IMR-90 (cell line): ENCODE results near the gene OR12D3. TPM values are rescaled to one million over a fixed set of nuclear protein-coding genes. Genes with fewer than 3 reads are reported as not detected.

Source experiments
- ATAC-seq: fragments of 200-7000 bp; cut with Tn5 transposase; 2 replicates; pipeline ENCODE4 v1.9.1; 2020; ENCODE audit warnings: low read depth, mild to moderate bottlenecking, moderate library complexity
- BruUV-seq: library from RNA; stranded (reverse); fragments of 400-500 nt; replicated peaks from 2 replicates; lab custom pipeline; 2021; lab: Mats Ljungman, UMichigan
- CTCF ChIA-PET: fragments of 300-600 bp; formaldehyde crosslinking; extraction: SDS; loops from one replicate; lab custom pipeline; 2021; ENCODE audit warnings: antibody characterized with exemption; lab: Yijun Ruan, JAX
- POLR2A ChIA-PET: fragments of 300-600 bp; sonication (Branson Sonifier 250); formaldehyde crosslinking; loops from one replicate; lab custom pipeline; 2022; ENCODE audit warnings: antibody characterized with exemption; ENCODE audit not compliant: unreplicated experiment; lab: Charles Lee
- DNase-seq: peaks from one replicate; pipeline ENCODE4 v3.0.0; 2013
- H2AFZ ChIP-seq: replicated peaks from 2 replicates; pipeline ENCODE3; 2013; ENCODE audit warnings: low read length, mild to moderate bottlenecking; ENCODE audit not compliant: poor library complexity
- H2AK5ac ChIP-seq: 2 replicates; pipeline ENCODE4 v1.6.1; 2013; ENCODE audit warnings: low read depth, low read length, inconsistent platforms
- H2AK9ac ChIP-seq: replicated peaks from 2 replicates; pipeline ENCODE3; 2013; ENCODE audit warnings: mild to moderate bottlenecking, low read depth, low read length, moderate library complexity; ENCODE audit not compliant: poor library complexity
- H2BK120ac ChIP-seq: 2 replicates; pipeline ENCODE4 v1.6.1; 2013; ENCODE audit warnings: low read depth, low read length, inconsistent platforms
- H2BK15ac ChIP-seq: 3 replicates; pipeline ENCODE4 v1.6.1; 2013; ENCODE audit warnings: low read depth, low read length, inconsistent platforms
- H2BK20ac ChIP-seq: 2 replicates; pipeline ENCODE4 v1.6.1; 2013; ENCODE audit warnings: low read depth, mild to moderate bottlenecking, inconsistent platforms, low read length, moderate library complexity
- H2BK5ac ChIP-seq: 2 replicates; pipeline ENCODE4 v1.6.1; 2013; ENCODE audit warnings: mild to moderate bottlenecking, low read depth, low read length, inconsistent platforms; ENCODE audit not compliant: poor library complexity, severe bottlenecking
- H3K14ac ChIP-seq: replicated peaks from 2 replicates; pipeline ENCODE4 v1.6.1; 2013; ENCODE audit warnings: low read depth, low read length, inconsistent platforms
- H3K18ac ChIP-seq: 2 replicates; pipeline ENCODE4 v1.6.1; 2013; ENCODE audit warnings: low read depth, low read length, control low read depth
- H3K23ac ChIP-seq: 2 replicates; pipeline ENCODE4 v1.6.1; 2013; ENCODE audit warnings: low read depth, low read length, inconsistent platforms
- H3K27ac ChIP-seq: 2 replicates; pipeline ENCODE4 v1.5.1; 2013; ENCODE audit warnings: mild to moderate bottlenecking, control low read depth, low read length; ENCODE audit not compliant: insufficient read depth
- H3K27me3 ChIP-seq: 2 replicates; pipeline ENCODE4 v1.6.1; 2013; ENCODE audit warnings: low read length; ENCODE audit not compliant: control insufficient read depth, insufficient read depth
- H3K36me3 ChIP-seq: 2 replicates; pipeline ENCODE4 v1.6.1; 2013; ENCODE audit warnings: low read length, mixed read lengths; ENCODE audit not compliant: control insufficient read depth, insufficient read depth
- H3K4ac ChIP-seq: 2 replicates; pipeline ENCODE4 v1.6.1; 2013; ENCODE audit warnings: low read depth, low read length, inconsistent platforms
- H3K4me1 ChIP-seq: 2 replicates; pipeline ENCODE4 v1.6.1; 2013; ENCODE audit warnings: low read length, mixed read lengths; ENCODE audit not compliant: control insufficient read depth, insufficient read depth
- H3K4me2 ChIP-seq: 2 replicates; pipeline ENCODE4 v1.6.1; 2013; ENCODE audit warnings: low read depth, mild to moderate bottlenecking, control low read depth, low read length, moderate library complexity
- H3K4me3 ChIP-seq: 2 replicates; pipeline ENCODE4 v1.5.1; 2013; ENCODE audit warnings: low read depth, mild to moderate bottlenecking, control low read depth, low read length, moderate library complexity; ENCODE audit not compliant: insufficient read depth
- H3K56ac ChIP-seq: 2 replicates; pipeline ENCODE4 v1.6.1; 2013; ENCODE audit warnings: low read length, inconsistent platforms; ENCODE audit not compliant: insufficient read depth; ENCODE audit errors: extremely low read depth
- H3K79me1 ChIP-seq, 2 experiments: 2 replicates each; pipeline ENCODE4 v1.6.1; 2013; ENCODE audit warnings: low read length in 2 of 2, inconsistent platforms in 1 of 2, low read depth in 1 of 2
- H3K9ac ChIP-seq: 2 replicates; pipeline ENCODE4 v1.6.1; 2013; ENCODE audit warnings: low read depth, low read length, control low read depth
- H3K9me1 ChIP-seq: 2 replicates; pipeline ENCODE4 v1.6.1; 2013; ENCODE audit warnings: low read length, inconsistent platforms; ENCODE audit not compliant: insufficient read depth
- H3K9me3 ChIP-seq: 2 replicates; pipeline ENCODE4 v1.6.1; 2013; ENCODE audit warnings: low read length; ENCODE audit not compliant: control insufficient read depth, insufficient read depth
- H4K20me1 ChIP-seq: 2 replicates; pipeline ENCODE4 v1.6.1; 2013; ENCODE audit warnings: low read length, inconsistent platforms; ENCODE audit not compliant: insufficient read depth
- H4K5ac ChIP-seq: 2 replicates; pipeline ENCODE4 v1.6.1; 2013; ENCODE audit warnings: mild to moderate bottlenecking, low read depth, low read length, control low read depth
- H4K8ac ChIP-seq, 2 experiments: 2 replicates each; pipeline ENCODE4 v1.6.1; 2013; ENCODE audit warnings: low read depth in 2 of 2, low read length in 2 of 2, control low read depth in 1 of 2, inconsistent platforms in 1 of 2
- H4K91ac ChIP-seq: 2 replicates; pipeline ENCODE4 v1.6.1; 2013; ENCODE audit warnings: low read depth, low read length, inconsistent platforms; ENCODE audit not compliant: insufficient read depth
- RFX5 ChIP-seq: IDR thresholded peaks from 2 replicates; pipeline ENCODE4 v1.8.0; 2012; ENCODE audit warnings: low read depth, mild to moderate bottlenecking, low read length, moderate library complexity
- WGBS, 2 experiments: methylation state at CpG; one replicate each; pipeline versions ENCODE4 v1.1.5 to v1.1.7; 2013; ENCODE audit warnings: missing lambda C conversion rate in 2 of 2; ENCODE audit not compliant: insufficient read length in 1 of 2; ENCODE audit errors: extremely low coverage in 2 of 2; 5-methylcytosine and 5-hydroxymethylcytosine counted together
- dilution Hi-C: fragments of 300-500 bp; cut with HindIII; formaldehyde crosslinking; loops from one replicate; pipeline ENCODE4 v1.14.3; 2018; ENCODE audit warnings: low sequenced_read_pairs; ENCODE audit not compliant: unreplicated experiment
- in situ Hi-C: fragments of 300-500 bp; cut with MboI; formaldehyde crosslinking; loops from 3 replicates; pipeline ENCODE4 v1.14.3; 2019; ENCODE audit warnings: low sequenced_read_pairs, inconsistent platforms, mixed read lengths
- intact Hi-C: fragments of 100-400 bp; cut with micrococcal nuclease; formaldehyde crosslinking; loops from 2 replicates; pipeline ENCODE4 v1.10.0; 2022
- polyA plus RNA-seq, 3 experiments: library from polyadenylated mRNA; depleted of rRNA; stranded (reverse); fragments of >200 nt; gene quantifications; 2 replicates each; pipeline ENCODE4 v1.2.3, GENCODE V29; 2012; ENCODE audit warnings: low replicate concordance in 1 of 3
- total RNA-seq: library from RNA; depleted of rRNA; stranded (reverse); fragments of >200 nt; gene quantifications from 2 replicates; pipeline ENCODE4 v1.2.3, GENCODE V29; 2012

OR12D3 gene
- total and polyA plus RNA-seq, 2 of the 4 experiments (the other 2 are of a cell fraction), result not detected

DNA sequence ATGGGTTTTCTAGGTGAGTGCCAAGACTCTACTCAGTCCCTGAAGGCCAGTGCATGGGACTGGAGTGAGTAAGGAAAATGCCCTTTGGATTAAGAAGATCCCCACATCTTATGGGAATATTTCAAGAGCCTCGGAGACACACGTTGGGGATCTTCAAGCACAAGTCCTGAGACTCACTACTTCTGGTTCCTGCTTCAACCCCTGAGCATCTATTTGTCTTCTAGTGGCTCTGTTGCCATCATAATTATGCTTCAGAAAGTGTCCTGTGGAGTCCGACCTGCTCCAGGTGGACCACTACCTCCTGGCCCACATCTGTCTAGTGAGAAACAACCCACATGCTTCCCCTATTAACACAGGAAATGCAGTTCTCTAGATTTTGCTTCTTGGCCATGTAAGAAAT is 6.3 kb downstream of the OR12D3 start, which contains the start of gene OR5V1:
TSS of gene OR5V1 (minus strand) at position 101 of the 400 bp plus-strand sequence. CDS start 12,670 bp downstream, outside the sequence.
- Histone ChIP-seq H4K20me1 (no peaks in the 10 kb centered on the region), H3K4me1 (no peaks in the 10 kb centered on the region), H4K5ac (no peak within 1 kb of the TSS), H4K8ac (no peak within 1 kb of the TSS), H3K36me3 (no peaks in the 10 kb centered on the region), H4K91ac (no peak within 1 kb of the TSS), H3K9ac (no peak within 1 kb of the TSS), H2BK120ac (no peak within 1 kb of the TSS), H3K27ac (no peak within 1 kb of the TSS), H2AFZ (no peak within 1 kb of the TSS), H3K14ac (no peak within 1 kb of the TSS), H3K9me3 (peaks cover 8% of the 10 kb centered on the region), H2BK5ac (no peak within 1 kb of the TSS), H3K4me2 (no peak within 1 kb of the TSS), H2AK5ac (no peak within 1 kb of the TSS), H3K27me3 (no peaks in the 10 kb centered on the region), H3K4me3 (no peak within 1 kb of the TSS), H3K9me1 (no peaks in the 10 kb centered on the region), H2AK9ac (no peak within 1 kb of the TSS), H2BK20ac (no peak within 1 kb of the TSS), H3K23ac (no peak within 1 kb of the TSS), H3K18ac (no peak within 1 kb of the TSS), H3K4ac (no peak within 1 kb of the TSS), H3K79me1 (no peaks in the 10 kb centered on the region), H2BK15ac (no peak within 1 kb of the TSS), H3K56ac (no peak within 1 kb of the TSS)
- intact Hi-C loops, result no loop called here
- TF ChIP-seq RFX5, result no peak
- dilution Hi-C loops, result no loop called here
- CTCF ChIA-PET, result no interaction called here
- no TSS peak for BruUV-seq
- 60% methylated on average over 1 of the region's 3 CpGs; no CpG with 5 or more reads in 1 of the 2 experiments for WGBS, 2 experiments
- DNase-seq (no peak), ATAC-seq (no peak)
- POLR2A ChIA-PET, result no interaction called here
- in situ Hi-C loops, result no loop called here
